GM23338 (cell line): ENCODE results near the gene TSPAN5. TPM values are rescaled to one million over a fixed set of nuclear protein-coding genes. Genes with fewer than 3 reads are reported as not detected.

Experiments
- EZH2 ChIP-seq: fragments of 200-600 bp; sonication (generic); IDR thresholded peaks from one replicate; pipeline ENCODE4 v1.8.0; 2017; ENCODE audit warnings: antibody characterized with exemption, mild to moderate bottlenecking, low read depth; ENCODE audit not compliant: unreplicated experiment
- POLR2AphosphoS5 ChIP-seq: IDR thresholded peaks from 2 replicates; pipeline ENCODE4 v1.6.1; 2016; ENCODE audit warnings: antibody characterized with exemption, low read depth
- ZNF114 ChIP-seq: fragments of 250-450 bp; sonication (Bioruptor Pico); IDR thresholded peaks from 2 replicates; pipeline ENCODE4 v1.5.0; 2020; ENCODE audit warnings: mild to moderate bottlenecking, moderate library complexity
- ZNF331 ChIP-seq: fragments of 250-450 bp; sonication (Bioruptor Pico); IDR thresholded peaks from 2 replicates; pipeline ENCODE4 v1.5.0; 2020; ENCODE audit warnings: low read depth, mild to moderate bottlenecking, moderate library complexity
- polyA plus RNA-seq: library from polyadenylated mRNA; unstranded; fragments of >200 nt; fragmentation: Nextera tagmentation; extraction: Ambion mirVana; gene quantifications from 2 replicates; pipeline ENCODE4 v1.2.1, GENCODE V29; 2016
- total RNA-seq: library from RNA; depleted of rRNA; stranded (reverse); fragments of >200 nt; shearing (Covaris generic); gene quantifications from 2 replicates; pipeline ENCODE4 v1.2.3, GENCODE V29; 2014
- TF ChIP-seq, protein P1 (sequence below): fragments of 250-450 bp; sonication (Bioruptor Pico); IDR thresholded peaks from 2 replicates; pipeline ENCODE4 v1.5.0; 2020; ENCODE audit warnings: mild to moderate bottlenecking, moderate library complexity
- TF ChIP-seq, protein P2 (sequence below): IDR thresholded peaks from 2 replicates; pipeline ENCODE4 v1.6.1; 2016; ENCODE audit warnings: antibody characterized with exemption
- TF ChIP-seq, protein P3 (sequence below), 2 experiments: fragments of 200-600 bp in 1 of 2; sonication (generic) in 1 of 2; conservative IDR thresholded peaks; 2 replicates each; pipeline versions ENCODE4 v1.5.1 to v1.6.1; 2016 to 2017; ENCODE audit warnings: antibody characterized with exemption in 2 of 2, low read depth in 2 of 2, mild to moderate bottlenecking in 2 of 2, moderate library complexity in 1 of 2
- TF ChIP-seq, protein P4 (sequence below): IDR thresholded peaks from one replicate; pipeline ENCODE4 v1.6.1; 2018; ENCODE audit warnings: antibody characterized with exemption; ENCODE audit not compliant: unreplicated experiment

TSPAN5 gene
- total and polyA plus RNA-seq, 2 experiments from 2014 or later: 18.6 to 21.5 TPM

DNA sequence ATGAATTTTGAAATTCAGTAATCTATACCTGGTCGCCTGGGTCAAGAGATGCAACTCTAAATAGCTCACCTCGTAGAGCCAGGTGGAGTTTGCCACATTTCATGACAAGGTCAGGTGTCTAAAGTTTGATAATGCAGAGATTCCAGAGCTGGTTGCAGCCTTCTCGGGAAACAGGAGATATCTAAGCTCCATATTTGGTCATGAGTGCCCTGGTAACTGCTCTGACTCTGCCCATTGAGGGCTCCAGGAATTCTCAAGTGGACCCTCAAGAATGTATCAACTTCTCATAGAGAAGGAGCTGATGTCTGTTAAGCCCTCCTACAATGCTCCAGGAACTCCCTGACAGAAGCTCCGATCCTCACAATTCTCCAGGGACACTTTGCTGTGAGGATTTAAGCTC lies 33.2 kb upstream of the TSPAN5 start (continued):
- TF ChIP-seq, protein P1, sequence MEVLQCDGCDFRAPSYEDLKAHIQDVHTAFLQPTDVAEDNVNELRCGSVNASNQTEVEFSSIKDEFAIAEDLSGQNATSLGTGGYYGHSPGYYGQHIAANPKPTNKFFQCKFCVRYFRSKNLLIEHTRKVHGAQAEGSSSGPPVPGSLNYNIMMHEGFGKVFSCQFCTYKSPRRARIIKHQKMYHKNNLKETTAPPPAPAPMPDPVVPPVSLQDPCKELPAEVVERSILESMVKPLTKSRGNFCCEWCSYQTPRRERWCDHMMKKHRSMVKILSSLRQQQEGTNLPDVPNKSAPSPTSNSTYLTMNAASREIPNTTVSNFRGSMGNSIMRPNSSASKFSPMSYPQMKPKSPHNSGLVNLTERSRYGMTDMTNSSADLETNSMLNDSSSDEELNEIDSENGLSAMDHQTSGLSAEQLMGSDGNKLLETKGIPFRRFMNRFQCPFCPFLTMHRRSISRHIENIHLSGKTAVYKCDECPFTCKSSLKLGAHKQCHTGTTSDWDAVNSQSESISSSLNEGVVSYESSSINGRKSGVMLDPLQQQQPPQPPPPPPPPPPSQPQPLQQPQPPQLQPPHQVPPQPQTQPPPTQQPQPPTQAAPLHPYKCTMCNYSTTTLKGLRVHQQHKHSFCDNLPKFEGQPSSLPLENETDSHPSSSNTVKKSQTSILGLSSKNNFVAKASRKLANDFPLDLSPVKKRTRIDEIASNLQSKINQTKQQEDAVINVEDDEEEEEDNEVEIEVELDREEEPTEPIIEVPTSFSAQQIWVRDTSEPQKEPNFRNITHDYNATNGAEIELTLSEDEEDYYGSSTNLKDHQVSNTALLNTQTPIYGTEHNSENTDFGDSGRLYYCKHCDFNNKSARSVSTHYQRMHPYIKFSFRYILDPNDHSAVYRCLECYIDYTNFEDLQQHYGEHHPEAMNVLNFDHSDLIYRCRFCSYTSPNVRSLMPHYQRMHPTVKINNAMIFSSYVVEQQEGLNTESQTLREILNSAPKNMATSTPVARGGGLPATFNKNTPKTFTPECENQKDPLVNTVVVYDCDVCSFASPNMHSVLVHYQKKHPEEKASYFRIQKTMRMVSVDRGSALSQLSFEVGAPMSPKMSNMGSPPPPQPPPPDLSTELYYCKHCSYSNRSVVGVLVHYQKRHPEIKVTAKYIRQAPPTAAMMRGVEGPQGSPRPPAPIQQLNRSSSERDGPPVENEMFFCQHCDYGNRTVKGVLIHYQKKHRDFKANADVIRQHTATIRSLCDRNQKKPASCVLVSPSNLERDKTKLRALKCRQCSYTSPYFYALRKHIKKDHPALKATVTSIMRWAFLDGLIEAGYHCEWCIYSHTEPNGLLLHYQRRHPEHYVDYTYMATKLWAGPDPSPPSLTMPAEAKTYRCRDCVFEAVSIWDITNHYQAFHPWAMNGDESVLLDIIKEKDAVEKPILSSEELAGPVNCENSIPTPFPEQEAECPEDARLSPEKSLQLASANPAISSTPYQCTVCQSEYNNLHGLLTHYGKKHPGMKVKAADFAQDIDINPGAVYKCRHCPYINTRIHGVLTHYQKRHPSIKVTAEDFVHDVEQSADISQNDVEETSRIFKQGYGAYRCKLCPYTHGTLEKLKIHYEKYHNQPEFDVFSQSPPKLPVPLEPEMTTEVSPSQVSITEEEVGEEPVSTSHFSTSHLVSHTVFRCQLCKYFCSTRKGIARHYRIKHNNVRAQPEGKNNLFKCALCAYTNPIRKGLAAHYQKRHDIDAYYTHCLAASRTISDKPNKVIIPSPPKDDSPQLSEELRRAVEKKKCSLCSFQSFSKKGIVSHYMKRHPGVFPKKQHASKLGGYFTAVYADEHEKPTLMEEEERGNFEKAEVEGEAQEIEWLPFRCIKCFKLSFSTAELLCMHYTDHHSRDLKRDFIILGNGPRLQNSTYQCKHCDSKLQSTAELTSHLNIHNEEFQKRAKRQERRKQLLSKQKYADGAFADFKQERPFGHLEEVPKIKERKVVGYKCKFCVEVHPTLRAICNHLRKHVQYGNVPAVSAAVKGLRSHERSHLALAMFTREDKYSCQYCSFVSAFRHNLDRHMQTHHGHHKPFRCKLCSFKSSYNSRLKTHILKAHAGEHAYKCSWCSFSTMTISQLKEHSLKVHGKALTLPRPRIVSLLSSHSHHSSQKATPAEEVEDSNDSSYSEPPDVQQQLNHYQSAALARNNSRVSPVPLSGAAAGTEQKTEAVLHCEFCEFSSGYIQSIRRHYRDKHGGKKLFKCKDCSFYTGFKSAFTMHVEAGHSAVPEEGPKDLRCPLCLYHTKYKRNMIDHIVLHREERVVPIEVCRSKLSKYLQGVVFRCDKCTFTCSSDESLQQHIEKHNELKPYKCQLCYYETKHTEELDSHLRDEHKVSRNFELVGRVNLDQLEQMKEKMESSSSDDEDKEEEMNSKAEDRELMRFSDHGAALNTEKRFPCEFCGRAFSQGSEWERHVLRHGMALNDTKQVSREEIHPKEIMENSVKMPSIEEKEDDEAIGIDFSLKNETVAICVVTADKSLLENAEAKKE (CRISPR knock-in tag): no peak
- TF ChIP-seq ZNF114: no peak
- TF ChIP-seq EZH2: no peak
- no peak for TF ChIP-seq ZNF331 (CRISPR knock-in tag)
- TF ChIP-seq, protein P2, sequence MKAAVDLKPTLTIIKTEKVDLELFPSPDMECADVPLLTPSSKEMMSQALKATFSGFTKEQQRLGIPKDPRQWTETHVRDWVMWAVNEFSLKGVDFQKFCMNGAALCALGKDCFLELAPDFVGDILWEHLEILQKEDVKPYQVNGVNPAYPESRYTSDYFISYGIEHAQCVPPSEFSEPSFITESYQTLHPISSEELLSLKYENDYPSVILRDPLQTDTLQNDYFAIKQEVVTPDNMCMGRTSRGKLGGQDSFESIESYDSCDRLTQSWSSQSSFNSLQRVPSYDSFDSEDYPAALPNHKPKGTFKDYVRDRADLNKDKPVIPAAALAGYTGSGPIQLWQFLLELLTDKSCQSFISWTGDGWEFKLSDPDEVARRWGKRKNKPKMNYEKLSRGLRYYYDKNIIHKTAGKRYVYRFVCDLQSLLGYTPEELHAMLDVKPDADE: no peak
- TF ChIP-seq, protein P3, sequence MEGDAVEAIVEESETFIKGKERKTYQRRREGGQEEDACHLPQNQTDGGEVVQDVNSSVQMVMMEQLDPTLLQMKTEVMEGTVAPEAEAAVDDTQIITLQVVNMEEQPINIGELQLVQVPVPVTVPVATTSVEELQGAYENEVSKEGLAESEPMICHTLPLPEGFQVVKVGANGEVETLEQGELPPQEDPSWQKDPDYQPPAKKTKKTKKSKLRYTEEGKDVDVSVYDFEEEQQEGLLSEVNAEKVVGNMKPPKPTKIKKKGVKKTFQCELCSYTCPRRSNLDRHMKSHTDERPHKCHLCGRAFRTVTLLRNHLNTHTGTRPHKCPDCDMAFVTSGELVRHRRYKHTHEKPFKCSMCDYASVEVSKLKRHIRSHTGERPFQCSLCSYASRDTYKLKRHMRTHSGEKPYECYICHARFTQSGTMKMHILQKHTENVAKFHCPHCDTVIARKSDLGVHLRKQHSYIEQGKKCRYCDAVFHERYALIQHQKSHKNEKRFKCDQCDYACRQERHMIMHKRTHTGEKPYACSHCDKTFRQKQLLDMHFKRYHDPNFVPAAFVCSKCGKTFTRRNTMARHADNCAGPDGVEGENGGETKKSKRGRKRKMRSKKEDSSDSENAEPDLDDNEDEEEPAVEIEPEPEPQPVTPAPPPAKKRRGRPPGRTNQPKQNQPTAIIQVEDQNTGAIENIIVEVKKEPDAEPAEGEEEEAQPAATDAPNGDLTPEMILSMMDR (conservative IDR thresholded peaks at IDR 0.05; ENCODE audit: low read depth in 2 of 2): no peak
- no peak for TF ChIP-seq POLR2AphosphoS5
- TF ChIP-seq, protein P4, sequence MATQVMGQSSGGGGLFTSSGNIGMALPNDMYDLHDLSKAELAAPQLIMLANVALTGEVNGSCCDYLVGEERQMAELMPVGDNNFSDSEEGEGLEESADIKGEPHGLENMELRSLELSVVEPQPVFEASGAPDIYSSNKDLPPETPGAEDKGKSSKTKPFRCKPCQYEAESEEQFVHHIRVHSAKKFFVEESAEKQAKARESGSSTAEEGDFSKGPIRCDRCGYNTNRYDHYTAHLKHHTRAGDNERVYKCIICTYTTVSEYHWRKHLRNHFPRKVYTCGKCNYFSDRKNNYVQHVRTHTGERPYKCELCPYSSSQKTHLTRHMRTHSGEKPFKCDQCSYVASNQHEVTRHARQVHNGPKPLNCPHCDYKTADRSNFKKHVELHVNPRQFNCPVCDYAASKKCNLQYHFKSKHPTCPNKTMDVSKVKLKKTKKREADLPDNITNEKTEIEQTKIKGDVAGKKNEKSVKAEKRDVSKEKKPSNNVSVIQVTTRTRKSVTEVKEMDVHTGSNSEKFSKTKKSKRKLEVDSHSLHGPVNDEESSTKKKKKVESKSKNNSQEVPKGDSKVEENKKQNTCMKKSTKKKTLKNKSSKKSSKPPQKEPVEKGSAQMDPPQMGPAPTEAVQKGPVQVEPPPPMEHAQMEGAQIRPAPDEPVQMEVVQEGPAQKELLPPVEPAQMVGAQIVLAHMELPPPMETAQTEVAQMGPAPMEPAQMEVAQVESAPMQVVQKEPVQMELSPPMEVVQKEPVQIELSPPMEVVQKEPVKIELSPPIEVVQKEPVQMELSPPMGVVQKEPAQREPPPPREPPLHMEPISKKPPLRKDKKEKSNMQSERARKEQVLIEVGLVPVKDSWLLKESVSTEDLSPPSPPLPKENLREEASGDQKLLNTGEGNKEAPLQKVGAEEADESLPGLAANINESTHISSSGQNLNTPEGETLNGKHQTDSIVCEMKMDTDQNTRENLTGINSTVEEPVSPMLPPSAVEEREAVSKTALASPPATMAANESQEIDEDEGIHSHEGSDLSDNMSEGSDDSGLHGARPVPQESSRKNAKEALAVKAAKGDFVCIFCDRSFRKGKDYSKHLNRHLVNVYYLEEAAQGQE: no peak
